GM21423 (cell line): ENCODE data around the gene TNFRSF13B.
"Not testable (repeated sequence)": the region's sequence is repeated elsewhere in the genome, so short reads cannot be mapped to it uniquely, and the experiment has no call there.

Source experiments
- ATAC-seq: cut with Tn5 transposase; IDR thresholded peaks from one replicate; pipeline ENCODE4 v1.9.1; 2021; ENCODE audit warnings: mild to moderate bottlenecking, moderate library complexity; ENCODE audit not compliant: unreplicated experiment

TNFRSF13B gene

DNA sequence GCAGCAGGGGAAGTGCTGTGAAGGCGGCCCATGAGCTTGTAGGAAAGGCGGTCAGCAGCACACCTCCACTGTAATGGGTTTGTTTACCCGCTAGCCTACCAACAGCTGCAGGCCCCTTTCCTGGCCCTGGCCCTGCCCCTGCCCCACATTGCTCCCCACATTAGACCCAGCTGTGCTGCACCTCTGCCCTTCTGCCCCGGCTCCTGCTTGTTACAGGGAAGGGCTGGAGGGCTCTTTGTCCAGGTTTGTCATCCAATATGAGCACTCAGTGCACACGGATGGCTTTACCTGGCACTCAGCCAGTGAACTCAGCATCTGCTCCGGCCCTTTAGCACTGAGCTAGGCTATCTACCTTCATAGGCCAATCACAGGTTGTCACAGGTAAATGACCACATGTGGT lies 36.0 kb upstream of the TNFRSF13B start:
- ATAC-seq = not testable (repeated sequence)

- not testable (repeated sequence) for ATAC-seq
These were observed 33.2 kb upstream of the TNFRSF13B start for GRCh38 chr17:17004997-17005614.

DNA sequence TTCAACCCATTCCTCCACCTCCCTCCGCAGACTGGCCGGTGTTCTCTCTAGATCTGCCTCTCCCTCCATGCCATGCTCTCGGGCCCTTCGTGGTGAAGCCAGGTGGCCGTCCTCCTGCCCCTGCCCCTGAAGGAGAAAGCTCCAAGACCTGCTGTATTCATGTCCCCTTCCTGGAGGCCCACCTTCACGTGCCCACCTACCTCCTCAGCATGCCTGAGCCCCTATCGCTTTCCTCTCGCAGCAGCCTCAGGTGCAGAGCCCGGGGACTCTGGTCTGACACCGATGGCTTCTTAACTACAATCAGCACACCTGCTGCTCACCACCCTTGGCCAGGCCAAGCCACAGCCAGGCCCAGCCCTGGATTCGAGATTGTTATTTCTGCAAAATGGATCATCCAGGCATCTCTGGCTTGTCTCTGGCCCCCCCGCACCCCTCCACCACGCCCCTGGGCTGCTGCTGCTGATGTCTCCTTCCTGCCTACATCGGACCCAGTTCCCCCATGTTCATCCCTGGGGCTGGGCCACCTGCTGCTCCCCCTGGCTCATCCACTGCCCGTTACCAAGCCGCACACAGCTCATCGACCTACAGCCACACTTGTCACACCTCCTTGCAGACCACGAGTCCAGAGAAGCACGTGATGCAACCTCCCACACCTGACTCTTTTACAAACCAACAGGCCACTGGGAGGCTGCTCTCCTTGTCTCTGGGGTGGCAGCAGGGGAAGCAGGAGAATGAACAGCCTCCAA lies 32.5 kb upstream of the TNFRSF13B start:
- no peak for ATAC-seq

GRCh38 chr17:17002731-17003715 lies 31.1 kb upstream of the TNFRSF13B start:
- ATAC-seq = not testable (repeated sequence)

GRCh38 chr17:17001874-17002520 lies 30.1 kb upstream of the TNFRSF13B start:
- ATAC-seq = no peak

GRCh38 chr17:17001076-17001777 lies 29.3 kb upstream of the TNFRSF13B start:
- ATAC-seq = no peak

- ATAC-seq = no peak
These were observed 28.2 kb upstream of the TNFRSF13B start for GRCh38 chr17:16999931-17000625.

DNA sequence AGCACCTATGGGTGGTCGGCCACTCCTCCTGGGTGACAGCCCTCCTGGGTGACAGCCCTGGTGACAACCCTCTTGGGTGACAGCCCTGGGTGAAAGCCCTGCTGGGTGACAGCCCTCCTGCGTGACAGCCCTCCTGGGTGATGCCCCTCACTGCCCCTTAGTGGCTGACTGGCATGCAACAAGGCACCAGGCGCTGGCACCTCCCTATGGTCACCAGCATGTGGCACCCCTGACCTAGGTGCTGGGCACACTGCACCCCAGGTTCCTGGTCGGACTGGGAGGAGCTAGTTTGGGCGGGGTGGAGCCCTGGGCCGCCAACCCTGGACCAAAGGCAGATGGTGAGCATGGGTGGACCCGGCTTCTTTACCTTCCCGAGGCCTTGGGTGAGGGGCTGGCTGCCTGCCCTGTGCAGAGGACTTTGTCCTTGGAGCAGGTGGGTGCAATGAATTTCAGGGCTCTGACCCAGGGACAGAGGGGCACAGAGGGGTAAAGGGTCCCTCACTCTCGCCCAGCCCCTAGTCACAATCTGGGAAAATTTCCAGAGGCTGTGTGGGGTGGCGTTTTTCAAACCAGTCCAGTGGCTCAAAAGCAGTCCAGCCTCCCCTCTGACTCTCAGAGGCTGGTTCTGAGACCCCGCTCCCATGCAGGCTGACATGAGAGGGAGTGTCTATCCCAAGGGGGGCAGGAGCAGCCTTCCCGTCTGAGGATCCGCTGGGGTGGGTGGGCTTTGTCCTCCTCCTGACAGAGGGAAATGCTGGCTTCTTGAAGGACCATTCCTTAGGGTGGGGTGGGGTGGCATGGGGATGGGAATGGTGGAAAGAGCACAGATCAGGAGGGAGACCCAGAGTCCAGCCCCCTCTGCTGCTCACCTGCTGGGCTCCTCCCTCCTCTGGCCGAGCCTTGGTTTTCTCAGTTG lies 25.9 kb upstream of the TNFRSF13B start:
- ATAC-seq = peak; percentile 71

DNA sequence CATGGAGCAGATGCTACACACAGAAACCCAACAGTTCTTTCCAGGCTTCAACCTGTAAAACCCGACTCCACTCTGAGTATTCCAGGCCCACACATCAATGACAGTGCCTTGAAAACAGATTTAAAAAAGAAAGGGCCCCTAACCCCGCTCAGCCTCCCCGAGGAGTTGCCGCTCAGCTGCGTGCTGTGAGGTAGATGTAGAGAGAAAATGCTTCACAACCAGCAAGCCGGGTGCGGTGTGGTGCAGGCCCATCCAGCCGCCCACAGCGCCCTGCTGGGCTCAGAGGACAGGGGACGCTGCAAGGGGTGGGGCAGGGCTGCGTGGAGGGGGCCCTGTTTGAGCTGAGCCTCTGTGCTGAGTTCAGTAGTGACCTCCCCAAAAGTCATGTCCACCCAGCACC lies 24.8 kb upstream of the TNFRSF13B start:
- ATAC-seq = not testable (repeated sequence)

- no peak for ATAC-seq
These were observed 24.0 kb upstream of the TNFRSF13B start for GRCh38 chr17:16995930-16996329.

- no peak for ATAC-seq
These were observed 22.7 kb upstream of the TNFRSF13B start for GRCh38 chr17:16994631-16995030.

DNA sequence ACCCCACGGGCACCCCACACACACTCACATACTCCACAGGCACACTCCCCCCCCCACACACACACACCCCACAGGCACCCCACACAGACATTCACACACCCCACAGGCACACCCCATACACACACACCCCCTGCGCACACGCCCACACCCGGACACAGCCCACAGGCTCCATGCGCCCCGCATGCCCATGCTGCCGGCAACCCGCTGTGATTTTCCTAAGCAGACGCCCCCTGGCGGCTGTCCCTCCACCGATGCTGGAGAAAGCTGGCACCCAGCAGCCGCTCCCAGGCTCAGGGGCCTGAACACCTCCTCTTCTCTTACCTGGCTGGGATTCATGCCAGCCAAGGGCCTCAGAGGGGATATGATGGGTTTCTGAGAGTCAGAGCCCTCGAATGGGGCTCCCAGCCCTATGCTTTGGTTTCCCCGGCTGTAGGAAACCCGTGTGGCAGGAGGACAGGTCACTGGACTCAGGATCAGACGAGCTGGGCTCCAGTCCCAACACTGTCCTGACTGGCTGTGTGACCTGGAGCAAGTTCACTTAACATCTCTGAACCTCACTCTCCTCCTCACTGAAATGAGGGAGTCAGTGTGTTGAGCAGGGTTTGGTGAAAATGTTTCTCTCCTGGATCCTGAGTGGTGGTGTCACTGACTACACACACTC lies 19.6 kb upstream of the TNFRSF13B start:
- ATAC-seq = no peak

- no peak for ATAC-seq
These were observed 18.3 kb upstream of the TNFRSF13B start for GRCh38 chr17:16989953-16990860.

- ATAC-seq = peak; percentile 30
These were observed 17.5 kb upstream of the TNFRSF13B start for GRCh38 chr17:16989230-16989952.

- no peak for ATAC-seq
These were observed 16.9 kb upstream of the TNFRSF13B start for GRCh38 chr17:16988749-16989229.
